ENCODE results near the gene PFKP. TPM values are rescaled to one million over a fixed set of nuclear protein-coding genes. Genes with fewer than 3 reads are reported as not detected.
A peak's percentile ranks its signal among the peaks of the same experiment; 100 is the strongest.

PFKP gene
- total RNA-seq, 1 experiment from 2014 or later = 232 TPM

GRCh38 chr10:3081383-3081981 is 14.1 kb downstream of the PFKP start:
- Histone ChIP-seq H3K9me3 (ENCODE audit: control insufficient read depth, insufficient read depth, low read depth, low read length) (no peaks in the 10 kb centered on the region), H3K27ac (ENCODE audit: low read length) (peak overlapping the region; percentile 68), H3K4me3 (ENCODE audit: low read depth in 2 of 2, low read length in 2 of 2) (no peak overlapping the region), H3K36me3 (ENCODE audit: control insufficient read depth, insufficient read depth, low read length) (no peaks in the 10 kb centered on the region), H3K27me3 (ENCODE audit: control insufficient read depth, insufficient read depth, low read length) (no peaks in the 10 kb centered on the region), H3K4me1 (ENCODE audit: control insufficient read depth, insufficient read depth, low read length) (peaks cover 45% of the 10 kb centered on the region)
- no peak for DNase-seq (ENCODE audit: low read depth, low spot score)
- BruUV-seq (replicated peaks) = no TSS peak
- POLR2A ChIA-PET = no interaction called here
- intact Hi-C loops (cut with micrococcal nuclease; ENCODE audit: unreplicated experiment) = no loop called here
- CTCF ChIA-PET = interaction anchor here (1.5 kb wide), 1 partner anchor 10 kb away, joined by 5 read pairs; no protein-coding TSS in a partner anchor
- in situ Hi-C loops (cut with HindIII; ENCODE audit: low pct_unique_long_range_greater_than_20kb, low sequenced_read_pairs) = no loop called here
- no peak for TF ChIP-seq TCF7L2 (IDR thresholded peaks at IDR 0.05; ENCODE audit: low read depth, low read length)
- no peak for TF ChIP-seq SIN3A (IDR thresholded peaks at IDR 0.05; ENCODE audit: borderline replicate concordance, insufficient read depth, low read depth, low read length)
- no peak for TF ChIP-seq REST (IDR thresholded peaks at IDR 0.05; ENCODE audit: insufficient read depth in 1 of 2, low read depth in 2 of 2, low read length in 1 of 2)
- TF ChIP-seq POLR2AphosphoS5 (IDR thresholded peaks at IDR 0.05; ENCODE audit: low read depth, low read length) = no peak
- TF ChIP-seq CTCF (IDR thresholded peaks at IDR 0.05) = no peak
- peak; percentile 22; the same call in 1 of the 2 replicates for ATAC-seq

GRCh38 chr10:3082290-3082689 is 14.9 kb downstream of the PFKP start:
- no peak for DNase-seq (ENCODE audit: low read depth, low spot score)
- intact Hi-C loops (cut with micrococcal nuclease; ENCODE audit: unreplicated experiment) = no loop called here
- Histone ChIP-seq H3K9me3 (ENCODE audit: control insufficient read depth, insufficient read depth, low read depth, low read length) (no peaks in the 10 kb centered on the region), H3K4me1 (ENCODE audit: control insufficient read depth, insufficient read depth, low read length) (peaks cover 47% of the 10 kb centered on the region), H3K27ac (ENCODE audit: low read length) (no peak overlapping the region), H3K36me3 (ENCODE audit: control insufficient read depth, insufficient read depth, low read length) (no peaks in the 10 kb centered on the region; the same call in 1 of the 2 replicates), H3K4me3 (ENCODE audit: low read depth in 2 of 2, low read length in 2 of 2) (no peak overlapping the region), H3K27me3 (ENCODE audit: control insufficient read depth, insufficient read depth, low read length) (no peaks in the 10 kb centered on the region)
- TF ChIP-seq SIN3A (IDR thresholded peaks at IDR 0.05; ENCODE audit: borderline replicate concordance, insufficient read depth, low read depth, low read length) (no peak), REST (IDR thresholded peaks at IDR 0.05; ENCODE audit: insufficient read depth in 1 of 2, low read depth in 2 of 2, low read length in 1 of 2) (no peak), POLR2AphosphoS5 (IDR thresholded peaks at IDR 0.05; ENCODE audit: low read depth, low read length) (no peak), CTCF (IDR thresholded peaks at IDR 0.05) (no peak), TCF7L2 (IDR thresholded peaks at IDR 0.05; ENCODE audit: low read depth, low read length) (no peak)
- no peak for ATAC-seq
- CTCF ChIA-PET = no interaction called here
- in situ Hi-C loops (cut with HindIII; ENCODE audit: low pct_unique_long_range_greater_than_20kb, low sequenced_read_pairs) = no loop called here
- POLR2A ChIA-PET = no interaction called here
- no TSS peak for BruUV-seq (replicated peaks)
